ENCODE results near the gene CNOT6L.

CNOT6L gene

GRCh38 chr4:77710059-77710458 lies 109.1 kb downstream of the CNOT6L start:
- no peak overlapping the region for H3K4me3 ChIP-seq (ENCODE audit: control insufficient read depth, low read depth, low read length)
- DNase-seq (ENCODE audit: low read depth), result no peak
- TF ChIP-seq CTCF (conservative IDR thresholded peaks at IDR 0.05; ENCODE audit: control insufficient read depth, insufficient read depth, low read depth, low read length), result no peak

GRCh38 chr4:77706717-77707116 lies 112.5 kb downstream of the CNOT6L start:
- DNase-seq (ENCODE audit: low read depth), result no peak
- no peak overlapping the region for H3K4me3 ChIP-seq (ENCODE audit: control insufficient read depth, low read depth, low read length)
- TF ChIP-seq CTCF (conservative IDR thresholded peaks at IDR 0.05; ENCODE audit: control insufficient read depth, insufficient read depth, low read depth, low read length), result no peak

- TF ChIP-seq CTCF (conservative IDR thresholded peaks at IDR 0.05; ENCODE audit: control insufficient read depth, insufficient read depth, low read depth, low read length), result no peak
- DNase-seq (ENCODE audit: low read depth), result no peak
- H3K4me3 ChIP-seq (ENCODE audit: control insufficient read depth, low read depth, low read length), result no peak overlapping the region
Observed at GRCh38 chr4:77703666-77704065, 115.5 kb downstream of the CNOT6L start.

DNA sequence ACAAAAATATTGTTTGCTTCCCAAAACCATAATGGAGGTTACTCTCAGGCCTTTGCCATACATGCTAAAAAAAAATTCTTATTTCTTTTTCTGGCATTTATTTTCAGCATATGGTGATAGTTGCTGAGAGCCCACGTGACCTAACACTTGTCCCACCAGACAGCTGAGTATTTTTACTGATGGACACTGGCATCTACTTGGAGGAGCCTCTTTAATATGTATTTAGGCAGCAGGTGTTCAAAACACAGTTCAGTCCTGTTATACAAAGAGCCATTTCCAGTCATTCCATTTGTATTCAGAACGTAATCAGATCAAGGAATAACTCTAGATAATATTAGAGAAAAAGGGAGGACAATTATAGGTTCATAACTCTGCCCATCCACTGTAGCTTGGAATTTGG lies 118.0 kb downstream of the CNOT6L start:
- no peak for TF ChIP-seq CTCF (conservative IDR thresholded peaks at IDR 0.05; ENCODE audit: control insufficient read depth, insufficient read depth, low read depth, low read length)
- no peak overlapping the region for H3K4me3 ChIP-seq (ENCODE audit: control insufficient read depth, low read depth, low read length)

GRCh38 chr4:77699731-77700210 lies 119.4 kb downstream of the CNOT6L start:
- H3K4me3 ChIP-seq (ENCODE audit: control insufficient read depth, low read depth, low read length), result no peak overlapping the region
- peak; percentile 90 for DNase-seq (ENCODE audit: low read depth)
- peak; percentile 32 for TF ChIP-seq CTCF (conservative IDR thresholded peaks at IDR 0.05; ENCODE audit: control insufficient read depth, insufficient read depth, low read depth, low read length)

More for the DNA sequence above, 118.0 kb downstream of the CNOT6L start:
- DNase-seq (ENCODE audit: low read depth), result no peak

- peak; percentile 70 for TF ChIP-seq CTCF (conservative IDR thresholded peaks at IDR 0.05; ENCODE audit: control insufficient read depth, insufficient read depth, low read depth, low read length)
- H3K4me3 ChIP-seq (ENCODE audit: control insufficient read depth, low read depth, low read length), result no peak overlapping the region
- peak; percentile 77 for DNase-seq (ENCODE audit: low read depth)
Observed at GRCh38 chr4:77697860-77698590, 121.1 kb downstream of the CNOT6L start.

All from fibroblast of mammary gland (primary cell).